ENCODE results near the gene CAMK1D.

Gene CAMK1D

DNA sequence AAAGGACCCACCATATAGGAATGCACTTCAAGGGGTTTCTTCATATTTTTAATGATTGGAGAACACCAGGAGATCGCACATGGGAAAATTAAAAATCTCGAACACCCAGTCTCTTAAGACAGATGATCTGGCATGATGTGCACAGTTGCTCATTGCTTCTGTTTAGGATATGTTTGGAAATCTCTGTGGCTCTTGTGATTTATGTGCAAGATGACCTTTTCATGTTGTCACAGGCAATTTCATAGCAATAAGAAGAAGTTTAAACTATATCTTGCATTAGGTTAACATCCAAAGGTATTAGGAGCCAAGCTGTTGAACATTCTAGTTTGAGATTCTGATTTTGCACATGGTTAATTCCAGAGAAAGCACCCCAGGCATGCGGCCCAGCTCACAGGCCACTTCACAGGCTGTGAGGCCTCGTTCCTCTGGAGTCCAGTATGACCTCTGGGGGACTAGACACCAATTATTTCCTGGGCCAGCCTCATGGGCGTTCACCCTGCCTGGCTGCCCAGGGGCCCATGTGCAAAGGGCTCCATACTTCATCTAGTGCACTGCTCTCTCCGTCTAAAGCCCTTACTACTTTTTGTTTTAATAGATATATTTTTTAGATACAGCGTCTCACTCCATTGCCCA lies 28.4 kb downstream of the CAMK1D start:
- no peak for DNase-seq

DNA sequence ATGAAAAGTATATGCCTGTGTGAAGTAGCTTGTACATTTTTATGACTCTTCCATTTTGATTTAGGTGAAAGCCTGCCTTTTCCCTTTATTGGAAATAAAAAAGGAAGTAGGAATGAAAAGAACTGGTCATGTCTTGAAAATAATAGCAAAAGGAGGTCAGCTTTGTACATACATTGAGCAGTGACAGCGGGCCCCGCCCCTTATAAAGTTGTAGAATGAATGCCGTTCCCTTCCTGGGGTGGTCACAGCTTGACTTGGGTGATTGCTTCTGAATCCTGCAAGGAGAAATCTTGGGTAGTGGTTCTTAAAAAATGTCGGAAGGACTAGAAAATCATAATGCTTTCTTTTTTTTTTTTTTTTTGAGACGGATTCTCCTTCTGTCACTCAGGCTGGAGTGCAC lies 31.7 kb downstream of the CAMK1D start:
- DNase-seq: no peak

DNA sequence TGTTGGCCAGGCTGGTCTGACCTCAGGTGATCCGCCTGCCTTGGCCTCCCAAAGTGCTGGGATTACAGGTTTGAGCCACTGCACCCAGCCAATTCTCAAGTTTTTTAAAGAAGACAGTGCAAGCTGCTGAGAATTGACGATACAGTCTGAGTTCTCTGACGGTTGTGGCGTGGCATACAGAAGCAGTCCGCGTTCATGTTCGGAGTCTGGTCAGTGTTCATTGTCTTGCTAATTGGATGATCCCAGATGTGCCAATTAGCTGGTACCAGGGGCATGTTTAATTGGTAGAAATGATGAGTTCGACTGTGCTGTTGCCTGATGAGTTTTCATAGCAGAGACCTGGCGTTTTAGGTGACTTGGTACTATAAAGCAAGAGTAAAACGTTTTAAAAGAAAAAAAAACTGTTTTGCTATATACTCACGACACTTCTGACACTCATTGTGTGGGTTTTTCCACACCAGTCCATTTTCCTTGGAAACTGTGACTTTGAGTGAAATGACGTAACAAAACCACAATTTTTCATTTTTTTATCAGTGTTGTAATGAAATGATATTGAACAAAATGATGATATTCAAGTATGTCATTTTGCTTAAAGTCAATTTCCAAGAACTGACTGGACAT lies 32.3 kb downstream of the CAMK1D start:
- no peak for DNase-seq

DNA sequence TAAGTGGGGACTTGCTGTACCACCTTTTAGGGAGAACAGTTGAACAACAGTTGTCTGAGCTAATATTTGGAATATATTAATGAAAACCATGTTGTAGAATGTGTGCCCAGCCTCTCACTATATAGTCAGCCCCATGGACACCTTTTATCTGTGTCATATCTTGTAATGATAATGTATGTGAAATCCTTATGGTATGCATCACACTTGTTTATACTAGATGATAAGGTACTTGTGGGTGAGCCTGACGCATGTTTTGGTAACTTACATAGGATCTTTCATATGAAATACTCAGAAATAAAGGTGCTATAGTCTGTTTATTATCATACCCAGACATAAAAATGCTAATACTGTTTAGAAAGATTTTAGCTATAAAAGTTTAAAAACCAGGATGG lies 32.8 kb downstream of the CAMK1D start:
- DNase-seq: no peak

DNA sequence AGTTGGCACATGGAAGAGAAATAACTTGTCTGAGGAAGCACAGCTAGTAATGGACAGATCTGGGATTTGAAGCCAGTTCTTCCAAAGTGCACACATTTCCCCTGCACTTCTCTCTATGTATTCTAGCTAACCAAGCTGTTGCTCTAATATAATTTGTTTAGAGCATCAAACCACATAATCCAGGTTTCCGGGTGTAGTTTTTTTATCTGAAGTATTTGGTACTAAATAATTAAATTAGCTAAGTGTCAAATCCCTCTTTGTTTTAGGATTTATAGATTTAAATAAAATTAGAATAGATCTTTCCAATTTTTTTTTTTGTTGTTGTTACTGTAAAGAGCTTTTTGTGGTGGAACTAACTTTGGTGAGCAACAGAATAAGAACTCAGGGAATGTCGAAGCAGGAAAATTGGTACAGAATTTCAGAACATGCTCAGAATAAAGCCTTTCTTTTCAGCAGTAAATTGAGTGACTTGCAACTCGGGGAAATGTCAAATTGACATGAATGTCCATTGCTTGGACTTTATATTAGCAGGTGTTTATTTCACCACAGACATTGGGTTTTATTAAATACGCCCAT lies 33.7 kb downstream of the CAMK1D start:
- no peak for DNase-seq

DNA sequence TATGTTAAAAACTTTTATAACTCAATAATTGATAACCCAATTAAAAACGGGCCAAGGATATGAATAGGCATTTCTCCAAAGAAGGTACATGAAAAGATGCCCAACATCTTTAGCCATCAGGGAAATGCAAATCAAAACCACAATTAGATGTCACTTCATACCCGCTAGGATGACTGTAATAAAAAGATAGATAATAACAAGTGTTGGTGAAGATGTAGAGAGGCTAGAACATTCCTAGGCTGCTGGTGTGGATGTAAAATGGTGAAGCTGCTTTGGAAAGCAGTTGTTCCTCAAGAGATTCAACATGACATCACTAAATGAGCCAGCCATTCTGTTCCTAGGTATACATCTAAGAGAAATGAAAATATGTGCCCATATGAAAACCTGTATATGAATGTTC lies 35.6 kb downstream of the CAMK1D start:
- DNase-seq: no peak

DNA sequence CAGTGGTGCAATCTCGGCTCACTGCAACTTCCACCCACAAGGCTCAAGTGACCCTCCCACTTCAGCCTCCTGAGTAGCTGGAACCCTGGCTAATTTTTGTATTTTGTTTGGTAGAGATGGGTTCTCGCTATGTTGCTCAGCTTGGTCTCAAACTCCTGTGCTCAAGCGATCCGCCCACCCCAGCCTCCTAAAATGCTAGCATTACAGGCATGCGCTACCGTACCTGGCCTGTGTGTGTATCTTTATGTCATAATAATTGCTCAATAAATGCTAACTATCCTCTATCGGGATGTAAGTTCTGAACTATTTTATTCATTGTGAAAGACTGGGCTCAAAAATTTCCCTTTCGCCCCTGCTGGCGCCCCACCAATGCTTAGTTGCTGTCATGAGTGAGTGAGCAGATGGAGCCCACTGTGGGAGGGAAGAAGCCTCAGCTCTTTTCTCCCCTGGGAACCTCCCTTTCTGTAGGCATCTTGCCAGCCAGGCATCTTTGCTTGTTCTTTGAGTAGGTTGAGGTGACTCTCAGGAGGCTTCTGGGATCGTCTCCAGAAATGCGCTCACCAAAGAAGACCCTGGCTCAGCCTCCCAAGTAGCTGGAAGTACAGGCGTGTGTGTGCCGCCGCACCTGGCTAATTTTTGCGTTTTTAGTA lies 38.3 kb downstream of the CAMK1D start:
- no peak for DNase-seq

DNA sequence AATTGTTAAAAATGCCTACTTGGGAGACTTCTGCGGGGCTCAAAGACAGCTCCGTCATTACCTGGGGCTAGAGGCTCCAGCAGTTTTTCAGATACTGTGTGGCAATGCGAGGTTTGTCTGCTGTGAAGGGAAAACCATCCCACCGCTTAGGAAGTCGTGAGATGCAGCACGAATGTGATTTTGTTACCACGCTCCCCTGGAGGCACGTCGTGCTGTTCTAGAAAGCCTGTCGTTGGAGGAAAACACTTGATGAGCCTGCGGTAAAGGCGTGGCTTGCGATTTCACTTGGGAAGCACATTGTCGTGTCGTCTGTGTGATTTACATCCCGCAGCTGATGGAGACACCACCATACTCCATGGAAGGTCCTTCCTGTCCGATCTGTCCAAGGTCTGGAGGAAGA lies 39.3 kb downstream of the CAMK1D start:
- DNase-seq: no peak

DNA sequence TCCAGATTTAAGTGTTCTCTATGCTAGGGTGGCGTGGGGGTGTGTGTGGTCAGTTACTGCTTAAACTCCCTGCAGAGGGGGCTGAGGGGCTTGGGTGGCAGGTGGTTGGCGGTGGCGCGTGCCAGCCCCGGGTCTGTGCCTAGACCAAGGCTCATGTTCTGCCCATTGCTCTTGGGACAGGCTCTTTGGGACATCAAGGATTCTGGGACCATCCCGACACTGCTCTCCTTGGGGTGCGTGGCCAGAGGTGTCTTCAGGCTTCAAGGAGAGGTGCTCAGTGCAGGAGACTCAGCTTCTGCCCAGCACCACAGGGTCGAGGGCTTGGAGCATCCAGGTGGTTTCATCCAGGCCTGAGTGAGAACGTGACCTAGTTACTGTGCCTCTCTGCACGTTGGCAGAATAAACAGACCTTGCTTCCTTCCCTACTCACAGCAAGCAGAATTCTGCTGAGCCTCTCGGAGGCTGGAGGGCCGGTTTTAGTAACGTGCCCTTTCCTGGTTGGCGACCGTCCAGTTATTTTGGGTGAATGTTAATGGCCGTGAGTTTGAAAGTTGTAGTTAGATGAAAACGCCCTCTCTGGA lies 39.9 kb downstream of the CAMK1D start:
- DNase-seq: peak; percentile 87 to 88

DNA sequence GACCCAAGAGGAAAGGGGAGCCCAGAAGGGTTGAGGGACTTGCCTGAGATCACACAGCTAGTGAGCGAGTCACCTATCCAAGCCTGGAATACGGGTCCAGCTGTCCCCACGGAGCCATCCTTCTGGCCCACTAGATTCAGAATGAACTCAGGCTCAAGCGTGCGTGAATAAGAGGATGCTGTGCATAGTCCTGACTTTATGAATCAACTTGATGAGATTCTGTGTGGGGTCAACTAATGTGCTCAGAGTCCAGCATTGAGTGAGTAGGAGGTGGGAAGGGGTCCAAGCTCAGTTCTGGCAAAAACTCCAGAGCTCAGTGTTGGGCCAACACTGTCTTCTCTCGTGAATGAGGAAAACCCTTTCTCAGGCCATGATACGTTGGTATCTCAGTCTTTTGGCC lies 41.4 kb downstream of the CAMK1D start:
- DNase-seq: peak; percentile 32 to 51

DNA sequence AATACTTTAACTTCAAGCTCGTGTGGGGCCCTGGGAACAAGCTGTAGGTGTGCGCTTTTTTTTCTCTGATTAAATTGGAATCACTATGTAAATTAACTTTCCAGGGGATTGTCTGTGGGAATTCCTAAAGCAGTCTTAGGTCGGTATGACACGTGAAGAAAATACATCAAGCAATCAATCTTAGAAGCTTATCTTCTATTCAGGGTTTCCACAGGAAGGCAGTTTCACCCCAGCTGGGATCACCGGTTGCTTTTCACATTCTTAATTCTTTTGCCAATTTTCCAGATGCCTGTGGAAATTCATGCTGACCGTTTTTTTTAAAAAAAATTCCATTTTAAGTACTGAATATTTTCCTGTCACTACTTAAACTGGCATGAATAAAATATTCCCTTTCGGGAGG lies 41.9 kb downstream of the CAMK1D start:
- DNase-seq: no peak

DNA sequence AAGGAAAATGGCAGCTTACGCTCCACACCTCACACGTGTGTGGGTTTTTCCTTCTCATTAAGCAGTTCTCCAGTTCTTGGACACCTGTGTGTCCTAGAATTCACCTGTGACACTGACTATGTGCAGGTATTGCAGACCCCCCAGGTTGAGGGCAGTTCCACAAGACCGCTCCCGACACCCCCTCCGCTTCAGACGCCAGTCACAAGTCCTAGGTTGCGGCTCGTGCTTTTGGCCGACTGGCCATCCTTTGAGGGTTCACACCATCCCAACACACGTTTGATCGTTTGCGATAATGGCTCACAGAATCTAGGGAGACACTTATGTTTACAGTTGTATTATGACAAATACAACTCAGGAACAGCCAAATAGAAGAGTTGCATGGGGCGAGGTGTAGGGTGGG lies 44.5 kb downstream of the CAMK1D start:
- DNase-seq: no peak

DNA sequence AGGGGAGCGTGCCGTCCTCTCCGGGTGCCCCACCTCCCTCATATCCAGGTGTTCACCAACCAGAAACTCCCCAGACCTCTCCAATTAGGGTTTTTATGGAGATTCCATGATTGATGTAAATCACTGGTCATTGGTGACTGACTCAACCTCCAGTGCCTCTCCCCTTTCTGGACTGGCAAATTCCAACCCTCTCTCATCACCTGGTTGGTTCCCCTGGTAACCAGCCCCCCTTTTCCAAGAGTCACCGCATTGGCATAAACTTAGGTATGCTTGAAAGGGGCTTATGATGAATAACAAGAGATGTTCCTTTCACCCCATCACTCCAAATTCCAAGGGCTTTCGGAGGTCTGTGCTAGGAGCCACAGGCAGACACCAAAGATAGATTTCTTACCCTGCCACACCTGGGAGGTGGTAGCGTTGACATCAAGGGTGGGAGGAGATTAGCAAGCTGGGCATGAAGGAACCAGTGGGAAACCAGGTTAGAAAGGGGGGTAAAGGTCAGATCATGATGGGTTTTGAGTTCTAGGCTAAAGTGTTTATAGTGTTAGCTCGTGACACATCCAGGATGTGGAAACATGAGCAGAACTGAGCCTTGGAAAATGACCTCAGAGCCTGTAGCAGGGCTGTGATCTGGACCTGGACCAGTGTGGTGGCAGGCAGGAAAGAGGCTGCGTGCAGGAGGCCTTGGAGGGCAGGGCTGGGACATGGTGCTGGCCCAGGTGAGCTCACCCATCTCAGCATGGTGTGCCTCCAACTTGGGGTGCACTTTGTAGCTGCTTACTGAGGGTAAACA lies 45.1 kb downstream of the CAMK1D start:
- no peak for DNase-seq

DNA sequence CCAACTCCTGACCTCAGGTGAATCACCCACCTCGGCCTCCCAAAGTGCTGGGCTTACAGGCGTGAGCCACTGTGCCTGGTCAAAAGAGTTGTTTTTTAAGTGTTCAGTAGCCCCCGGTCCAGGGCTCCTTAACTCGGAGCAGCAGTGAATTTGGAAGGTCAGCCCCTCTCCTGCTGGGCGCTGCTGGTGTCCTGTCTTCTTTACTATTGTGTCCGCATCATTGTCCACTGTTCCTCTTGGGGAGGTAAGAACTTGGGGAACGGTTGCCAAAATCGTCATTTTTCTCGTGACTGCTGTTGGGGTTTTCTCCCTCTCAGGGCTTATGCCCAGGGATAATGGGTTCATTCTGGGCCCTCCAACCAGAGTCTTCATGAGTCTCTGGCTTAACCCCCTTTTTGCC lies 46.7 kb downstream of the CAMK1D start:
- DNase-seq: no peak

DNA sequence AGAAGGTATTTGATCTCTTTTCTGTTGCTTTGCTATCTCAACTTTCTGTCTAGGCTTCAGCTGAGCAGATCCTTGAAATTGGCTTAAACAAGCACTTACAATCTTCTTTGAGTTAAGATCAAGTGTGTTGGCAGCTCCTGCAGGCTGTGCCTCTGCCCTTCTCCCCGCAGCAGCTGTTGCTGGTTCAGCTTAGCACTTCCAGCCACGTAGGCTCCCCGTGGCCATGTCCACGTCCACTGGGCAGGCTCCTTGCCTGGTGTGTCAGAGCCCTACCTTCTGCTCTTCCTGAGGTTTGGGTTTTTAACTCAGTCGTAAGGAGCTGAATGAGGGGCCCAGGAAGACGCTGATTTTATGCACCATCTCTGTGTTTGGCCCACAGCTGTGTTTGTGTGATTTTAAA lies 47.2 kb downstream of the CAMK1D start:
- no peak for DNase-seq

DNA sequence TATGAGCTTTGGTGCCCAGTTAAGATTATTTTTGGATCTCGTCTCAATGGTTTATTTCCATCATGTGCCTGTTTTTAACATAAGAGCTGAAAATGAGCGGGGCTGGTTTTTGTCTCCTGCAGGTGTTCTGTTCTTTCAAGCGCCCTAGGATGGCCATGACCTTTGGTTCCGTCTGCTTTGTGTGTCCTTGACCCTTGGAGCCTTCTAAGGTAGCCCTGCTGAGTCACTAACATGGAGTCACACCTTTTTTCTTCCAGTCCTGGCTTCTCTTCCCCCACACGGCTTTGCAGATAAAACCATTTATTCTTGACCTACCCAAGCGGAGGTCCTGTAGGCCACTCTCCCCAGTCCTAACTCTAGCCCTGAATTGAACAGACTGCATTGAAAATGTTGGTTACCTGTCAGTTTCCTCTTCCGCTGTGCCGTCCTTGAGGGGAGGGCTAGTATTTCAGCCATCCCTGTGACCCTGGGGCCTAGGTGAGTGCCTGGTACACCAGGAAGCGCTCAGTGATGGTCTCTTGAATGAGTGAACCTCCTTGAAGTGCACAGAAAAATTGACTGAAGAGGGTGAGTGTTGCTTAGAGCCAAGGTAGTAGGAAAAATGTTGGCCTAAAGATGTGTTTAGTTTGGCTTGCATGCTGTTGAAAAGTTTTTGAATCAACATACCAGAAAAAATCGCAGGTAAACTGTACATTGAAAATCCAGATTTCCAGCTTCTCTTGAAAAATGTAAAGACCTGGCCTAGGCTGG lies 48.0 kb downstream of the CAMK1D start:
- no peak for DNase-seq

DNA sequence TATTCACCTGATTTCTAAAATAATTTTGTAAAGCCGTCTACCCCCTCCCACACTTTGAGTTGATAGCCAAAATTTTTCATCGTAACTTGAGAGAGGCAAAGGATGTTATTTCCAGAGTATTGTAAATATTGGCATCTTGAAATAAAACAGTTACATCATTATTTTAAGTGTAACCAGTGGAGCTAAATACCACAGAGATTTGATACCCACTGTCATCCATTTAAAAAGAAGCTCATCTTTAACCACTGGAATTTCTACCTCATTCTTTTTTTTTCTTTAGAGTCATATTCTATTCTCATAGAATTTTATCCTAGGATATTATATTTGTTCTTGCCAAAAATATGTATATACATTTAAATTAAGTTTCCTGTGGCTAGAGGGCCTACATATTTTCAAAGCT lies 48.6 kb downstream of the CAMK1D start:
- no peak for DNase-seq

DNA sequence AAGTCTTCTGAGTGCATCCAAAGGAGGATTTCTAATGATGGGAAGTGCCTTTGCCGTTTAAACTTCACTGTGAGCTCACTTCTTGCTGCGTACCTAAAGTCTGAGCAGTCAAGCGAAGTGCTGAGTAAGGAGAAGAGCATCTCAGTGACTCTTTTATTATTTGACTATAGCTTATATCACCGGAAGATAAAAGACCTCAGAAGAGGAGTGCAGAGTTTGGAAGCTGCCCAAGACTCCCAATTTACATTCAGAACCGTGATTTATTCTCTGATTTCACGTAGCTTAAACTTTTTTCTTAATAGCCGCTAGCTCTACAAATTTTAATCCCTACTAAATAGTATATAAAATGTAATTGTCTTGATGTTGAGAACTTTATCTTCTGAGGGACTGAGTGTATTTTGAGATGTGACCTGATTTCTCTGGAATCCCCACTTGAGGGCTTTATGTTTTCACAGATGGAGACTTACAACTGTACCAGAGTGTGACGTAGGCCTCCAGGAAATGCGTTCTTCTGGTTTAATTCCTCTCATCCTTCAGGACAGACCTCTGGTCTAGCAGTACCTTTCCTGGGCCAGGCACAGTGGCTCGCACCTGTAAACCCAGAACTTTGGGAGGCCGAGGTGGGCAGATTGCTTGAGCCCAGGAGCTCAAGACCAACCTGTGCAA lies 51.1 kb downstream of the CAMK1D start:
- no peak for DNase-seq

DNA sequence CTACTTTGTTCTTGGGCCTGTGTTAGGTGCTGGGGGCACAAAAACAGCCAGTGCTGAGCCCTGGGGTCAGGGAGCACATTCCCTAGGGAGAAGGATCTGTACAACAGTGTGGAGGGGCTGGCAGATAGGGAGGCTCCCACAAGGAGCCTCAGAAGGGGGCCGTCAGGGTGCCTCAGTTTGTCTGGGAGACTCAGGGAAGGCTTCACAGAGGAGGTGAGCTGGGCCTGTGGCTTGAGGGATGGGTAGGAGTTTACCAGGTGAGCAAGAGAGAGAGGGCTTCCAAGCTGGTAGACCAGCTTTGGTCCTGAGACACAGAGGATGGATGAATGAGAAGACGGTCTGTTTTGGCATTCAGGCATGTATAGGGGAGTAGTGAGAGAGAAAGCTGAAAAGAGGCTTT lies 52.1 kb downstream of the CAMK1D start:
- DNase-seq: no peak

DNA sequence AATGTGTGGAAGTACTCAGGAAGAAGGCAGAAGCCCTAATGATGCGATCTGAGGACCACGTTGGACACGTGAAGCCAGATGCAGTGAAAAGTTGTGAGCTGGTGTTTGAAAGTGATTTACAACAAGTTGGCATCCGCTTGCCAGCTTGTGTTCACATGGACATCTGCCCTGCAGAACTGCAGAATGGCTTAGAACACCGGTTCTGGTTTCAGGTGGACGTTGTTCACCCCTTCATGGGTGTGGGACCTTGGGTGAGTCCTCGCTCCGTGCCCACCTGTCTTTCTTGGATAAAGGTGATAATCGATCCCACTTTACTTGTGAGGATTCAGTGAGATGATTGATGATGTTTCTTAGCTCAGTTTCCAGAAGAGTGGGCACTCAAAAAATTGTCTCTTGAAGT lies 53.8 kb downstream of the CAMK1D start:
- DNase-seq: no peak
